ENCODE measurements around the gene TGFBR3L. TPM values are rescaled to one million over a fixed set of nuclear protein-coding genes. Genes with fewer than 3 reads are reported as not detected.

Gene TGFBR3L
- total and polyA plus RNA-seq, 2 of the 13 experiments (the other 11 are each of a cell fraction or from before 2014, with no cell fraction given): 0.20 to 1.0 TPM

DNA sequence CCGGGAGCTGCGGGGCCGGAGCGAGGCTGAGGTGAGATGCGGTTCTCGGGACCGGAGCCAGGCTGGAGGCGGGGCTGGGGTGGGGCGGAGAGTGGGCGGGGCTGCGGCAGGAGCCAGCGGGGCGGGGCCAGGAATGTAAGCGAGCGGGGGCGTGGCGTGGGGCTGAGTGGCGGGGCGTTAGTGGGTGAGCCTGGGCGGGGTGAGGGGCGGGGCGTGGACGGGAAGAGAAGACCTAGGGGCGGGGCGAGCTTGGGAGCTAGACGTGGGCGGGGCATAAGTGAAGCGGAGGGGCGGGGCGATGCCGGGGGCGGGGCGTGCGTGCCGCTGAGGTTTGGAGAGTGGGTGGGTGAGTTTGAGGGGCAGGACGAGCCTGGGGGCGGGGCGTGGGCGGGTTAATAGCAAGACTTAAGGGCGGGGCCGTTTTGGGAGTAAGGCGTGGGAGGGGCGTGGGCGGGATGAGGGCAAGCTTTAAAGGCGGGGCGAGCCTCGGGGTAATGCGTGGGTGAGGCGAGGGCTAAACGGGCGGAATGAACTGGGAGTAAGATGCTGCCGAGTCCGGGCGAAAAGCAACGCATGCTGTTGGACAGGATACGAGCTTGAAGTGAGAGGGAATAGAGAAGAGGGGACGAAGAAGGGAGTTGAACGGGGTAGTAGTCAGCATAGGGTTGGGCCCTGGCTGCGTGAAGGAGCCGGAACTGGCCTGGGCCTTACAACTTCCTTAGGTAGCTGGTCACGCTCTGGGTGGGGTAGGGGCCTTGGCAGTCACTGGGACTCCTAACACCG lies 6.1 kb downstream of the TGFBR3L start (continued):
- TF ChIP-seq MTA3 (CRISPR knock-in tag; IDR thresholded peaks at IDR 0.05) (no peak), ZNF768 (CRISPR knock-in tag; IDR thresholded peaks at IDR 0.05) (no peak), ZNF660 (CRISPR knock-in tag; IDR thresholded peaks at IDR 0.05; ENCODE audit: borderline replicate concordance, low read depth) (no peak), GPN1 (CRISPR knock-in tag; IDR thresholded peaks at IDR 0.05; ENCODE audit: borderline replicate concordance) (no peak), CBX1 (IDR thresholded peaks at IDR 0.05; ENCODE audit: low read depth) (no peak), RAD21 (CRISPR knock-in tag; IDR thresholded peaks at IDR 0.05) (no peak), GATAD1 (CRISPR knock-in tag; IDR thresholded peaks at IDR 0.05) (no peak; the same call in 1 of the 2 replicates), ZNF761 (CRISPR knock-in tag; conservative IDR thresholded peaks at IDR 0.05) (0 out of 2 replicates have a peak, but pooled peaks have one; percentile 9)
- TF ChIP-seq, protein P1, sequence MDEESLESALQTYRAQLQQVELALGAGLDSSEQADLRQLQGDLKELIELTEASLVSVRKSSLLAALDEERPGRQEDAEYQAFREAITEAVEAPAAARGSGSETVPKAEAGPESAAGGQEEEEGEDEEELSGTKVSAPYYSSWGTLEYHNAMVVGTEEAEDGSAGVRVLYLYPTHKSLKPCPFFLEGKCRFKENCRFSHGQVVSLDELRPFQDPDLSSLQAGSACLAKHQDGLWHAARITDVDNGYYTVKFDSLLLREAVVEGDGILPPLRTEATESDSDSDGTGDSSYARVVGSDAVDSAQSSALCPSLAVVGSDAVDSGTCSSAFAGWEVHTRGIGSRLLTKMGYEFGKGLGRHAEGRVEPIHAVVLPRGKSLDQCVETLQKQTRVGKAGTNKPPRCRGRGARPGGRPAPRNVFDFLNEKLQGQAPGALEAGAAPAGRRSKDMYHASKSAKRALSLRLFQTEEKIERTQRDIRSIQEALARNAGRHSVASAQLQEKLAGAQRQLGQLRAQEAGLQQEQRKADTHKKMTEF (CRISPR knock-in tag; IDR thresholded peaks at IDR 0.05): peak; percentile 9; the same call in 1 of the 2 replicates

DNA sequence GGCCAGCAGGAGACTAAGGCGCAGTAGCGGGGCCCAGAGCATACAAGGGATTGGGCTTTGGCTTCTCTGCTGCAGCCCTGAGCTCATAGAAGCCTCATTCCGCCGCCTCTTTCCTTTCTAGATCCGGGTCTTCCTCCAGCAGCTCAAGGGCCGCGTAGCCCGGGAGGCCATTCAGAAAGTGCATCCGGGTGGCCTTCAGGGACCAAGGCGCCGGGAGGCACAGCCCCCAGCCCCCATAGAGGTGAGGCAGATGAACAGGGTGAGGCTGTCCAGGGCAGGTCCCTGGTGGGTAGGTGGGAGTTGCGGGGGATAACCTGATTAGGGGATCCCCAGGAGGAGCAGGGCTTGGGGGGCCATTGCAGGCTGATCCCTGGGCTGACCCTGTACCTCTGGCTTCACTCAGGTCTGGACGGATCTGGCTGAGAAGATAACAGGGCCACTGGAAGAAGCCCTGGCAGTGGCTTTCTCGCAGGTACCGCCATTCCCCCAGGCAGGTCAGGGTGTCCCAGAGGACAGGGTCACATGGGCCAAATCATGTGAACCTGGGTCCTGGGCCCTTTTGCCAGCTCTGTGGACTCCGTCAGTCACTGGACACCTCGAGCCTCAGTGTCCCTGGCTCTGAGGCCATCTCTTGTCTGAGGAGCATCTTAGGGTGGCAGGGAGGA lies 6.8 kb downstream of the TGFBR3L start:
- Histone ChIP-seq H3K4me2 (ENCODE audit: low read depth, low read length) (peak overlapping the region; percentile 78), H3K4me3 (replicated peaks in 1 of 3; ENCODE audit: insufficient read depth in 1 of 3, low read depth in 2 of 3, low read length in 3 of 3) (peak overlapping the region in 2 of 3 experiments; percentile 53 to 70; a peak in 4 of 6 replicates), H3K27me3 (ENCODE audit: control insufficient read depth in 1 of 2, insufficient read depth in 2 of 2, low read length in 2 of 2) (no peaks in the 10 kb centered on the region; a peak in 1 of 5 replicates), H3K36me3 (replicated peaks in 1 of 2; ENCODE audit: control insufficient read depth in 1 of 2, insufficient read depth in 2 of 2, low read length in 2 of 2) (peaks cover 5 to 10% of the 10 kb centered on the region in 2 experiments; a peak in 2 of 5 replicates), H3K79me2 (ENCODE audit: insufficient read depth, low read length) (no peaks in the 10 kb centered on the region), H3K27ac (ENCODE audit: extremely low read length, insufficient read depth, low read length) (no peak overlapping the region), H3K4me1 (ENCODE audit: insufficient read depth, low read length) (peaks cover 30% of the 10 kb centered on the region), H4K20me1 (ENCODE audit: insufficient read depth, low read length) (peaks cover 5% of the 10 kb centered on the region; the same call in 1 of the 2 replicates), H3K9me3 (ENCODE audit: low read length) (no peaks in the 10 kb centered on the region), H2AFZ (ENCODE audit: low read length) (no peak overlapping the region), H3K9ac (ENCODE audit: insufficient read depth, low read depth, low read length) (peak overlapping the region; percentile 54; the same call in 1 of the 2 replicates)
- ATAC-seq (no peak), FAIRE-seq (no peak), DNase-seq (ENCODE audit: low spot score) (no peak)
- intact Hi-C loops (cut with micrococcal nuclease; ENCODE audit: unreplicated experiment) (no loop called here), in situ Hi-C loops (cut with HindIII; ENCODE audit: extremely low pct_ligation_motif_present, low pct_unique_long_range_greater_than_20kb) (loop anchor here (5.0 kb wide), 1 partner anchor 69 kb away; no protein-coding TSS in a partner anchor)
- BruUV-seq (replicated peaks): no TSS peak
- ChIA-PET POLR2A (interaction anchor here (1.6 to 6.4 kb wide), 8 partner anchors 10 to 77 kb away, joined by 5 to 85 read pairs (median 30); partner anchors contain the start of genes LRRC8E, MAP2K7 and TIMM44), CTCF (ENCODE audit: low intra/inter-chr PET ratio, low total read pairs) (interaction anchor here (1.7 kb wide), 1 partner anchor 53 kb away, joined by 3 read pairs; no protein-coding TSS in a partner anchor)
- 88% methylated on average over 4 of the region's 17 CpGs for WGBS (ENCODE audit: low lambda C conversion rate)
- 0 out of 2 replicates have a peak, but pooled peaks have one; percentile 26 for TF ChIP-seq ZNF501 (CRISPR knock-in tag; IDR thresholded peaks at IDR 0.05)

Measured in HepG2 (cell line).